ENCODE measurements around the gene CEL.

Gene CEL

GRCh38 chr9:133104718-133105460 is 43.1 kb downstream of the CEL start:
- no peak for DNase-seq (ENCODE audit: low spot score)

GRCh38 chr9:133105461-133105770 is 43.6 kb downstream of the CEL start:
- DNase-seq (ENCODE audit: low spot score) = no peak

- DNase-seq (ENCODE audit: low spot score) = no peak
Measured at GRCh38 chr9:133106511-133107244, 44.9 kb downstream of the CEL start.

- no peak for DNase-seq (ENCODE audit: low spot score)
Measured at GRCh38 chr9:133107245-133107722, 45.5 kb downstream of the CEL start.

GRCh38 chr9:133107961-133108793 is 46.4 kb downstream of the CEL start:
- DNase-seq (ENCODE audit: low spot score) = no peak

- DNase-seq (ENCODE audit: low spot score) = no peak
Measured at GRCh38 chr9:133108794-133109641, 47.2 kb downstream of the CEL start.

GRCh38 chr9:133109931-133110650 is 48.3 kb downstream of the CEL start:
- no peak for DNase-seq (ENCODE audit: low spot score)

GRCh38 chr9:133111808-133112662 is 50.3 kb downstream of the CEL start:
- DNase-seq (ENCODE audit: low spot score) = no peak

GRCh38 chr9:133112663-133113026 is 50.9 kb downstream of the CEL start:
- DNase-seq (ENCODE audit: low spot score) = no peak

- DNase-seq (ENCODE audit: low spot score) = no peak
Measured at GRCh38 chr9:133113163-133113948, 51.6 kb downstream of the CEL start.

- DNase-seq (ENCODE audit: low spot score) = no peak
Measured at GRCh38 chr9:133113949-133114885, 52.4 kb downstream of the CEL start.

GRCh38 chr9:133114886-133115603 is 53.3 kb downstream of the CEL start:
- no peak for DNase-seq (ENCODE audit: low spot score)

GRCh38 chr9:133115604-133116345 is 54.0 kb downstream of the CEL start:
- DNase-seq (ENCODE audit: low spot score) = no peak

- DNase-seq (ENCODE audit: low spot score) = no peak
Measured at GRCh38 chr9:133116346-133117231, 54.8 kb downstream of the CEL start.

GRCh38 chr9:133117271-133118178 is 55.7 kb downstream of the CEL start:
- DNase-seq (ENCODE audit: low spot score) = no peak

Data from ecto neural progenitor cell (in vitro differentiated cells).